H1 (cell line): ENCODE measurements around the gene TBC1D24. TPM values are rescaled to one million over a fixed set of nuclear protein-coding genes. Genes with fewer than 3 reads are reported as not detected.

Source experiments
- polyA plus RNA-seq, 7 experiments: library from polyadenylated mRNA; depleted of rRNA in 3 of 7; stranded (reverse) in 5 of 7; unstranded in 2 of 7; fragments of >200 nt in 5 of 7; fragments of 200-250 nt in 2 of 7; gene quantifications; 1 replicate in 5 of 7; 2 replicates in 1 of 7; 4 replicates in 1 of 7; pipeline versions ENCODE4 v1.2.1 to v1.2.3, GENCODE V29; 2011 to 2013; ENCODE audit warnings: missing spikeins in 2 of 7, mixed read lengths in 2 of 7
- total RNA-seq: library from RNA; stranded (reverse); fragmentation: NEBNext Ultra II Directional; extraction: Animal tissue kit (Norgen Biotek cat#: 25700); gene quantifications from 2 replicates; pipeline ENCODE4 v1.2.1, GENCODE V29; 2021
- TF ChIP-seq, protein P1 (sequence below): fragments of 300-600 bp; sonication (generic); IDR thresholded peaks from 2 replicates; pipeline ENCODE4 v1.7.1; 2012; ENCODE audit warnings: low read length, moderate library complexity, mild to moderate bottlenecking, inconsistent platforms; ENCODE audit not compliant: insufficient replicate concordance

The TBC1D24 gene
- total and polyA plus RNA-seq, 2 of the 8 experiments (the other 6 are each of a cell fraction or from before 2014, with no cell fraction given): 8.7 to 21.5 TPM

DNA sequence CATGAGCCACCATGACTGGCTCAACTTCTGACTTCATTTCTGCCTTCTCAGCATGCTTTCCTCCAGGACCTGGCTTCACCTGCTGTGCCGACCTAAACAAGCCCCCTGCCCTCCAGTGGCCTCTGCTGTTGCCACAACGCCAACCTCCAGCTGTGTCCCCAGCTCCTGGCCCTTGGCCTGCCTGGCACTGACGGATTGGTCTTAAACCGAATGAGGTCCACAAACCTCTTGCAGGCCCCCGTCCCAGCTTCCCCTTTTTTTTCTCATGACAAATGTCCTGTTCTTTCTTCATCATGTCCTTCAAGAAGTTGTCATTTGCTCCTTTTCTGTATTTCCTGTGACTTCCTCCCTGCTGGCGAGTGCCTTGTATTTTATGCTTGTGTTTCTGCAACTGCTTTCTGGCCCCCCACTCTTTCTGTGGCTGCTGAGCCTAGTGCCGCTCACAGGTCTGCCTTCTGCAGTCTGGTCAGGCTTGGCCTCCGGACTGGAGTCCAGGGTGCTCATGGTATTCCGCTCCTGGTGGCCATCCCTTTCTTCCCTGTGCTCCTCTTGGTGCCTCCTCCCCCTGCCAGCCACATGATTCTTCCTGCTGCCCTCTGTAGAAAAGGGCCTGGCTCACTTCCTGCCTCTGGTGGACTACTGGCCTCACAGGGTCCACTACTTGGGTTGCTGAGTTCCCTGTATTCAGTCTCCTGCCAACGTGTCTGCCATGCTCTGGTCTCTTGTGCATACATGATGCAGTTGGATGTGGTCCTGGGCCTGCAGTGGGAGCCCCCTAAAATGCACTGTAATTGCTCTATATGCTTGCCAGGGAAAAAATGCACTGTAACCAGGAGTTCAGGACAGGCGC lies 41.7 kb downstream of the TBC1D24 start (continued):
- TF ChIP-seq, protein P1, sequence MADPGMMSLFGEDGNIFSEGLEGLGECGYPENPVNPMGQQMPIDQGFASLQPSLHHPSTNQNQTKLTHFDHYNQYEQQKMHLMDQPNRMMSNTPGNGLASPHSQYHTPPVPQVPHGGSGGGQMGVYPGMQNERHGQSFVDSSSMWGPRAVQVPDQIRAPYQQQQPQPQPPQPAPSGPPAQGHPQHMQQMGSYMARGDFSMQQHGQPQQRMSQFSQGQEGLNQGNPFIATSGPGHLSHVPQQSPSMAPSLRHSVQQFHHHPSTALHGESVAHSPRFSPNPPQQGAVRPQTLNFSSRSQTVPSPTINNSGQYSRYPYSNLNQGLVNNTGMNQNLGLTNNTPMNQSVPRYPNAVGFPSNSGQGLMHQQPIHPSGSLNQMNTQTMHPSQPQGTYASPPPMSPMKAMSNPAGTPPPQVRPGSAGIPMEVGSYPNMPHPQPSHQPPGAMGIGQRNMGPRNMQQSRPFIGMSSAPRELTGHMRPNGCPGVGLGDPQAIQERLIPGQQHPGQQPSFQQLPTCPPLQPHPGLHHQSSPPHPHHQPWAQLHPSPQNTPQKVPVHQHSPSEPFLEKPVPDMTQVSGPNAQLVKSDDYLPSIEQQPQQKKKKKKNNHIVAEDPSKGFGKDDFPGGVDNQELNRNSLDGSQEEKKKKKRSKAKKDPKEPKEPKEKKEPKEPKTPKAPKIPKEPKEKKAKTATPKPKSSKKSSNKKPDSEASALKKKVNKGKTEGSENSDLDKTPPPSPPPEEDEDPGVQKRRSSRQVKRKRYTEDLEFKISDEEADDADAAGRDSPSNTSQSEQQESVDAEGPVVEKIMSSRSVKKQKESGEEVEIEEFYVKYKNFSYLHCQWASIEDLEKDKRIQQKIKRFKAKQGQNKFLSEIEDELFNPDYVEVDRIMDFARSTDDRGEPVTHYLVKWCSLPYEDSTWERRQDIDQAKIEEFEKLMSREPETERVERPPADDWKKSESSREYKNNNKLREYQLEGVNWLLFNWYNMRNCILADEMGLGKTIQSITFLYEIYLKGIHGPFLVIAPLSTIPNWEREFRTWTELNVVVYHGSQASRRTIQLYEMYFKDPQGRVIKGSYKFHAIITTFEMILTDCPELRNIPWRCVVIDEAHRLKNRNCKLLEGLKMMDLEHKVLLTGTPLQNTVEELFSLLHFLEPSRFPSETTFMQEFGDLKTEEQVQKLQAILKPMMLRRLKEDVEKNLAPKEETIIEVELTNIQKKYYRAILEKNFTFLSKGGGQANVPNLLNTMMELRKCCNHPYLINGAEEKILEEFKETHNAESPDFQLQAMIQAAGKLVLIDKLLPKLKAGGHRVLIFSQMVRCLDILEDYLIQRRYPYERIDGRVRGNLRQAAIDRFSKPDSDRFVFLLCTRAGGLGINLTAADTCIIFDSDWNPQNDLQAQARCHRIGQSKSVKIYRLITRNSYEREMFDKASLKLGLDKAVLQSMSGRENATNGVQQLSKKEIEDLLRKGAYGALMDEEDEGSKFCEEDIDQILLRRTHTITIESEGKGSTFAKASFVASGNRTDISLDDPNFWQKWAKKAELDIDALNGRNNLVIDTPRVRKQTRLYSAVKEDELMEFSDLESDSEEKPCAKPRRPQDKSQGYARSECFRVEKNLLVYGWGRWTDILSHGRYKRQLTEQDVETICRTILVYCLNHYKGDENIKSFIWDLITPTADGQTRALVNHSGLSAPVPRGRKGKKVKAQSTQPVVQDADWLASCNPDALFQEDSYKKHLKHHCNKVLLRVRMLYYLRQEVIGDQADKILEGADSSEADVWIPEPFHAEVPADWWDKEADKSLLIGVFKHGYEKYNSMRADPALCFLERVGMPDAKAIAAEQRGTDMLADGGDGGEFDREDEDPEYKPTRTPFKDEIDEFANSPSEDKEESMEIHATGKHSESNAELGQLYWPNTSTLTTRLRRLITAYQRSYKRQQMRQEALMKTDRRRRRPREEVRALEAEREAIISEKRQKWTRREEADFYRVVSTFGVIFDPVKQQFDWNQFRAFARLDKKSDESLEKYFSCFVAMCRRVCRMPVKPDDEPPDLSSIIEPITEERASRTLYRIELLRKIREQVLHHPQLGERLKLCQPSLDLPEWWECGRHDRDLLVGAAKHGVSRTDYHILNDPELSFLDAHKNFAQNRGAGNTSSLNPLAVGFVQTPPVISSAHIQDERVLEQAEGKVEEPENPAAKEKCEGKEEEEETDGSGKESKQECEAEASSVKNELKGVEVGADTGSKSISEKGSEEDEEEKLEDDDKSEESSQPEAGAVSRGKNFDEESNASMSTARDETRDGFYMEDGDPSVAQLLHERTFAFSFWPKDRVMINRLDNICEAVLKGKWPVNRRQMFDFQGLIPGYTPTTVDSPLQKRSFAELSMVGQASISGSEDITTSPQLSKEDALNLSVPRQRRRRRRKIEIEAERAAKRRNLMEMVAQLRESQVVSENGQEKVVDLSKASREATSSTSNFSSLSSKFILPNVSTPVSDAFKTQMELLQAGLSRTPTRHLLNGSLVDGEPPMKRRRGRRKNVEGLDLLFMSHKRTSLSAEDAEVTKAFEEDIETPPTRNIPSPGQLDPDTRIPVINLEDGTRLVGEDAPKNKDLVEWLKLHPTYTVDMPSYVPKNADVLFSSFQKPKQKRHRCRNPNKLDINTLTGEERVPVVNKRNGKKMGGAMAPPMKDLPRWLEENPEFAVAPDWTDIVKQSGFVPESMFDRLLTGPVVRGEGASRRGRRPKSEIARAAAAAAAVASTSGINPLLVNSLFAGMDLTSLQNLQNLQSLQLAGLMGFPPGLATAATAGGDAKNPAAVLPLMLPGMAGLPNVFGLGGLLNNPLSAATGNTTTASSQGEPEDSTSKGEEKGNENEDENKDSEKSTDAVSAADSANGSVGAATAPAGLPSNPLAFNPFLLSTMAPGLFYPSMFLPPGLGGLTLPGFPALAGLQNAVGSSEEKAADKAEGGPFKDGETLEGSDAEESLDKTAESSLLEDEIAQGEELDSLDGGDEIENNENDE: no peak
